Embryonic facial prominence (tissue), 1 donor: Measurements from ENCODE around the gene PNLIPRP3.

Experiments
- DNase-seq: peaks from one replicate; pipeline ENCODE4 v3.0.0-alpha.2; 2016; ENCODE audit errors: extremely low spot score

The PNLIPRP3 gene

DNA sequence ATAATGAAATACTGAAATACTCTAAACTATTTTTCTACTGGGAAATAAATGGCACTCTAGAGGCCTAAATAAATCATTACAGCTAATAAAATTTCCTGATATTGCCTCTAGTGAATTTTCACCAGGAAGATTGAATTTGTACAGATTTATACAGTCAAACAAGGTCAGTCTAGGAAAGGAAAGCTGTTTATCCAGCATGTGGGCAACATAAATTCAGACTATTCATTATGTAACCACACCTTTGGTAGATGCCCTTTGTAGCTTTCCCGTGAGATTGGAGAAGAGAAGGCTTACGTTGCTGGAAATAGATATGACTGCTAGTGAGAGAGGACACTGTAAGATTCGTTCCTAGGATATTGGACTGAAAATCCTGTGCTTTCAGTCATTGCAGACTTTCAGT, 82.9 kb downstream of the PNLIPRP3 start:
- no peak for DNase-seq

DNA sequence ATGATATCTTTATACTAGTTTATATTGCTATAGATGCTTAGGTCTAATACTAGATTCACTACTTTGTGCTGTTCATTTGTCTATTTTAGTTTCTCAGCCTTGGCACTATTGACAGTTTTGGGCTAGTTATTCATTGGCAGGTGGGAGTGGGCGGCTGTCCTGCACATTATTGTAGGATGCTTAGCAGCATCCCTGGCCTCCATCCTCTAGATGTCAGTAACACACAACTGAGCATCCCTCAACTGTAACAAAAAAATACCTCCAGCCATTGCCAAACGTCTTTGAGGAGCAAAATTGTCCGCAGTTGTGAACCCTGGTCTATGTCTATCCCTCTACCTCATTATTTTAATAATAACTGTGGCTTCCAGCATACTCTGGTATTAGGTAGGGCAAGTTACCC, 83.7 kb downstream of the PNLIPRP3 start:
- DNase-seq: no peak

DNA sequence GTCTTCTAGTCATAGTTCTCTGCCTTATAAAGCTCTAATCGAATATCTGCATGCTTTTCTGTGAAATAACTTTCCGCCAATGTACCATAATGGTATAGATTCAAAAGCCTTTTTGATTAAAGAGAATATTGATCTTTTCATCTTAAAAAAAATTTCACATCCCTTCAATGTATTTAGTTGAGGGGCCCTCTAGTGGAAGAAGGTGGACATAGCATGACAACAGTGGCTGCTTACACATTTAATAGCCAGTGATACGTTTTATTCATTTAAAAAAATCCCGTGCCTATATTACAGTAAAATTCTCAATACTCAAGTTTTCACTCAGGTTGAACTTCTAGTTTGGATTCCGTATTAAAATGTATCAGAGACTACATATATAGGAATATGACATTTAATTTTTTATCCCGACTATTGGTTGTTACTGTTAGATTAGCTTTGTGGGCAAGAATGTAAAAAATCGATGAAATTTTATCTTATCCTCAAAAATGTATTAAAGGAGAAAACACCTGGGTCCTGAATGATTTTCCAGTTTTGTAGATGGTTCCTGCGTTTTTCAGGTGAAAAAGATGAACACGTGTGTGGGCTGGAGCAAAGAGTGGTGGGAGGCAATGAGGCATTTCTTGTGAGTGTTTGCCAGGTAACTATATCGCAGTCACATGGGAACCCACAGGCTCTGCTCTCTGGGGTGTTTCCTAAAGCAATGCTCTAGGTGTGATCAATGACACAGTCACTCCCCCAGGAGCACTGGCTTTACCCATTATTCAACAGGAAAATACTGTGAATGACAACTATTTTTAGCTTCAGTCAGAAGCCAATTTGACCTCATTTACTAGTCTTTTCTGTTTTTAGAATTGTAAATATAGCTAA, 94.0 kb downstream of the PNLIPRP3 start:
- DNase-seq: no peak

DNA sequence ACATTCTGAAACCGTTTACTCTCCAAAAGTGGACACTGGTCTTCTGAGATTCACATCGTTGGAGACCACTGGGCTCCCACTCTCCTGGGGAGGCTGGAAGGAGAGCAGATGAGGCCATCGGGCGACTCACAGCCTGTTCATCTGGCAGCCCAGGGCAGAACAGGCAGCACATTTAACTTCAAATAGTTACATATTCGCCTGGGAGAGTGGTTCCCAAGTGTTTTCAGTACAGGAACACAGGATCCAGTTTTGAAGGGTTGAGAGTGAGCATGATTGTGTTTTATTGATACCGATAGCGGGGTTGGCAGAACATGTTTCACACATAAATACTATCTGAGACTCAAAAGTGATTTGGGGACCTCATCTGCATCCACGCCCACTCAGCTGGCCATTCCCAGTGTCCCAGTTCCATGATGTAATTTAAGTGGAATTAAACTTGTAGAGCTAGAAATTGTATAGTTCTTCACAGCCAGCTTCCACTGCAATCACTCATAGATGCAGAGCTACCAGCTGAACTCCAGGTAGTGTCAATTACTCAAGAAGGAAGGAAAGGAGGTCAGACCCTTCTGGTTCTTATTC, 95.2 kb downstream of the PNLIPRP3 start:
- DNase-seq: no peak

DNA sequence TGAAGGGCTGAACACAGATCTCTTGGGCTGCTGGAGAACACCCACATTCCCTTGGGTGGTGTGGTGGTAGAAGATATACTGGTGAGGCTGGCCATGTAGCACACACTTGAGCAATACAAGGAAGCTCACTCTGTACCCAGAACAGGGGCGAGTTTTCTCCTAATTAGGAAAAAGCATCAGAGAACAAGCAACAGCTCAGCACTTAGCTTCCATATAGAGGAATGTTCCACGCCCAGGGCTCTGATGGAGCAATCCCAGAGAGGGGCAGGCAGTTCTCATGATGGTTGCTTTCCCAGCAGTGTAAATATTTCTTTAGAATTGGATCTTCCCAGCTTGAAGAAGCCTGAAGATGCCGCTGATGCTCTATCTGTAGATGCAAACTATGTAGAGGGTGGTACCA, 97.1 kb downstream of the PNLIPRP3 start:
- no peak for DNase-seq

DNA sequence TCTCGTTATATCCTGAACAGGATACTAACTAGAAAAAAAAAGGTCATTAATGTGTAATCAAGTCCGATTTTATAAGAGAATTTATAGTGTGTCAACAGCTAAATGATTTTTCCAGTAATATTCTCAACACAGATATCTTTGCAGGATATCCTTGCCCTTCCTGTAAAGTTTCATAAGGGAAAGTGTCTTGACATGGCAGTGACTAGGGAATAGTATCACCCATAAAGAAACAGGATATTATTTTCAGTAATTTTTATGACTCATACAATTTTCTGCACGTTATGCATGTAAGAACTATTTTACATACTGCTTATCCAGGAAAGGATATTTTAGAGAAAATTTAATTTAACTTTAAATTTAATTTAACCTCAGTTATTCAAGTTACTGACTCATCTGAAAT, 98.6 kb downstream of the PNLIPRP3 start:
- DNase-seq: no peak
